CD4-positive, alpha-beta T cell treated with Interleukin-15 for 1 hour (primary cell): Measurements from ENCODE around the gene SOS2.
A peak's percentile ranks its signal among the peaks of the same experiment; 100 is the strongest.
"Not testable (repeated sequence)": the region's sequence is repeated elsewhere in the genome, so short reads cannot be mapped to it uniquely, and the experiment has no call there.

Experiments
- DNase-seq: peaks from one replicate; pipeline ENCODE4 v3.0.0-alpha.2; 2020

Gene SOS2

DNA sequence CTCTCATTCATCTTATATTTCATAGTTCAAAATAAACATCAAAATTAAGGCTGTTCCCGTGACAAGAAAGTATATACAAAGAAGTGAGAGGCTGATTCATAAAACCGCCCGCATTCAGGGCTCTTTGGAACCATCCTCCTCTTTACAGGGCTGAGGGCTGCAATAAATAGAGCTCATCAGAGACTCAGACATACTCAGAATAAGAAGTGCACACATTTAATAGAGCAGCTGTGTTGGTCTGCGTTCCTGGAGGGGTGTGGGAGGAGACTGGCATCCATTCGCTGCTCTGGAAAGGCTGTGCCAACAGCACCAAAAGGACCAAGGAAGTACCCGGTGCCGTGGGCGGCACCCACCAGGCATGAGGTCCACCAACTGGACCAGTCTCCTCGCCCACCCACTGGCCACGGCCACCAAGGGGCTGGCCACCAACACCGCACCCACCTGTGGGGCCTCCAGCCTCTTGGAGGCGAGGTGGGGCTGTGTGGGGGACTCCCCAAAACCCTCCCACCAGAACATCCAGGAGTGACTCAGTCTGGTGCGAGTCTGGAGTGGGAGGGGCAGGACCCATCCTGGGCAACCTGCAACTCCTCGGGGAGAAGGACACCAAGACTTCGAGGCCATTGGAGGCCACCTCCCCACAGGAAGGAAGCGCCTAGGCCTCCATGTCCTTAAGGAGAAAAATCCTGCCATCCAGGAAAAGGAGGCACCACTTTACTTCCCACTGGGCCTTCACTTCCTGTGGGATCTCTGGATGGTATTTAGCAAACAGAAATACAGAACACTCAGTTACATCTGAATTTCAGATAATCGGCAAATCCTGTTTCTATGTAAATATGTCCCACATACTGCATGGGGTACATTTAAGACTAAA is 147.7 kb downstream of the SOS2 start:
- peak; percentile 42 for DNase-seq

DNA sequence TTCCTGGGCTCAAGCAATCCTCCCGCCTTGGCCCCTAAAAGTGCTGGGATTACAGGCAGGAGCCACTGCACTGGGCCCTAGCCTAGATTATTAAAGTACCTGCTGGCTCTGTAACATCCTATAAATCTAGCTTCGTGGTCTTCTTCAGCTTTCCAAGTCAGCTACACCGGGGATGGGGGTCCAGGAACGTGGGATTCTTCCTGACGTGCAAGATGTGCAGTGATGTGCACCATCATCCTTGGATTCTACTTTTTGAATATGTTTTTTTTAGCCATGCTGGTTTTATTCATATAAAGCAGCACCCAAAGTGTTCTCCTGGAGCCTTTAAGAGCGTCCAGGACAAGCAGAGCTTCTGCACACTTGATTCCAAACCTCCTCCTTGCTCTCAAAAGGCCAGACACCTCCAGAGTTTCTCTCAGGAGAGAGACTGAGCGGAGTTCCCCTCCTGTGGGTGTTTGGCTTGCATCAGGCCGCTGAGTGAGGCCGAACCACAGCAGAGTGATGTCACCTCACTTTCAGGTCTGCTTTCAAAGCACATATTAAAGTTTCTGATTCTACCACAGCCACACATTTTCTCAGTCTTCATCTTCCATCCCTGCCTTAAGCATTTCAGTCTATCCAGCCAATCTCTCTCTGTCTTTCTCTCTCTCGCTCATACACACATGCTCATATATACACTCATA is 148.5 kb downstream of the SOS2 start:
- peak; percentile 88 for DNase-seq

DNA sequence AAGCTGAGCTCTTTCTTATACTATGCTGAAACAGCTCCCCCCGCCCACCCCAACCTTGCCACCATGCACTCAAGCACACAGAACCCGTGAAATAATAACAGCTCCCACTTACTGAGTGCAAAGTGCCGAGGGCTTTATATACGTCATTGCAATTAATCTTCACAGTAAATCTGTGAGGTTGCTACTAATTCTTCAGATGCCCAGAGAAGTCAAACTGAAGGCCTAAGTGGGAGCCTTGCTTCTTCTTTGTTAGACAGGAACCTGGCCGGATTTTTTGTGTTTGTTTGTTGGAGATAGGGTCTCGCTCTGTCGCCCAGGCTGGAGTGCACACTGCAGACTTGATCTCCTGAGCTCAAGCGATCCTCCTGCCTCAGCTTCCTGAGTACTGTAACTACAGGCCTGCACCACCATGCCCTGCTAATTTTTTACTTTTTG is 149.1 kb downstream of the SOS2 start:
- DNase-seq, result peak; percentile 72

DNA sequence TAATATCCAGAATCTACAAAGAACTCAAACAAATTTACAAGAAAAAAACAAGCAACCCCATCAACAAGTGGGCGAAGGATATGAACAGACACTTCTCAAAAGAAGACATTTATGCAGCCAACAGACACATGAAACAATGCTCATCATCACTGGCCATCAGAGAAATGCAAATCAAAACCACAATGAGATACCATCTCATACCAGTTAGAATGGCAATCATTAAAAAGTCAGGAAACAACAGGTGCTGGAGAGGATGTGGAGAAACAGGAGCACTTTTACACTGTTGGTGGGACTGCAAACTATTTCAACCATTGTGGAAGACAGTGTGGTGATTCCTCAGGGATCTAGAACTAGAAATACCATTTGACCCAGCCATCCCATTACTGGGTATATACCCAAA is 152.3 kb downstream of the SOS2 start:
- not testable (repeated sequence) for DNase-seq

DNA sequence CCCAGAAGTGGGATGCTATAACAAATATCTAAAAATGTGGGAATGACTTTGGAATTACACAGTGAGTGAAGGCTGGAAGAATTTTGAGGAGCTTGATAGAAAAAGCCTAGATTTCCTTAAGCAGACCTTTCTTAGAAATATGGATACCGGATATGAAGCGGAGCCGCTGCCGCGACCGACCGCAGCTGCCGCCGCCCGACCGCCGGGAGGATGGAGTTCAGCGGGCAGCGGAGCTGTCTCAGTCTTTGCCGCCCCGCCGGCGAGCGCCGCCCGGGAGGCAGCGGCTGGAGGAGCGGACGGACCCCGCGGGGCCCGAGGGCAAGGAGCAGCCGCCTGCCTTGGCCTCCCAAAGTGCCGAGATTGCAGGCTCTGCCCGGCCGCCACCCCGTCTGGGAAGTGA is 157.7 kb downstream of the SOS2 start:
- not testable (repeated sequence) for DNase-seq

DNA sequence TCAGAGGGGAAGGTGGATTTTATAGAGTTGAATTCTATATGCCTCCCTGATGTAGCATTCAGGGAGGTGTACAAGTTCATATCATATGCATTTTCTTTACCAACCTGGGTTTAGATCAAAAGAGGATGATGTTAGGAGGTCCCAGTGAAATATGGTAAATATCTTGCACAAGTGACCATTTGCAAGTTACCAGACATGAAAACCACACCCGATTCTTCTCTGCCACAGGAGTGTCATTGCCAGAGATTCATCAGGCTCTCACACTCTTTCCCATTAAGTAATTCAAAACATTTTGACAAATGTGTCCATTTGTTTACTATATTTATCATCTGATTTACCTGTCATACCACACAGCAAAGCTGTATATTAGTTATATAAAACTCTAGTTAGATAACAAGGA is 159.0 kb downstream of the SOS2 start:
- no peak for DNase-seq

DNA sequence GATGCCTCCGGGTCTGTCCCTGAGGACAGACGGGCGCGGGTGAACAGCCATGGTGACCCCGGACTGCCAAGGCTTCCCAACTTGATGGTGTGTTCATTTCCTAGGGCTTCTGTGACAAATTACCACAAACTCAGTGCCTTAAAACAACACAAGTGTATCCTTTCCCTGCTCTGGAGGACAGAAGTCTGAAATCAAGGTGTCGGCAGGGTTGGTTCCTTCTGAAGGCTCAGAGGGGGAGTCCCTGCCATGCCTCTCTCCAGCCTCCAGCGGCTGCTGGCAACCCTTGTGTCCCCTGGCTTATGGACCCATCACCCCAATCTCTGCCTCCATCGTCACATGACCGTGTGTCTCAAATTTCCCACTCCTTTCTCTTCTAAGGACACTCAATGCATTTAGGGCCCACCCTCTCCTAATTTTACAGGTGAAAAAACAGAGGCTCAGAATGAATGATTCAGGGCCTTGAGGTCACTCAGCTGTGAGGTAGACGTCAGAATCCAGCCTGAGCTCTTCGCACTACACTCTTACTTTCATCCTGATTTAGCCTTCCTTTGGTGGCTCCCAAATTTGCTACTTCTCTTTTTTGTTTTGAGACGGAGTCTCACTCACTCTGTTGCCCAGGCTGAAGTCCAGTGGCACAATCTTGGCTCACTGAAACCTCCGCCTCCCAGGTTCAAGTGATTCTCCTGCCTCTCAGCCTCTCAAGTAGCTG is 160.4 kb downstream of the SOS2 start:
- DNase-seq, result no peak

DNA sequence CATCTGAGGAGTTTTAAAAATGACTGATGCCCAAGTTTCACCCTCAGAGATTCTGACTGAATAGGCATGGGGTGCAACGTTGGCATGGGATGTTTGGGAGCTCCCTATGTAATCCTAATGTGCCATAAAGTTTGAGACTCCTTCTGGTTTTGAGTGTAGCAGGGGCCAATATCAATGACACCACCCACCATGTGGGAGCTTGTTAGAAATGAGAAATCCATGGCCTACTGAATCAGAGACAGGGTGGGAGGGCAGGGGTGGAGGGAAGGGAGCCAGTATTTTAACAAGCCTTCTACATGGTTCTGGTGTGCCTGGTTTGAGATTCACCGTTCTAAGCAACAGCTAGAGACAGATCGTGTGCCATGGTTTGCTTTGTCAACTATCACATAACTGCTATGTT is 161.1 kb downstream of the SOS2 start:
- DNase-seq, result no peak

DNA sequence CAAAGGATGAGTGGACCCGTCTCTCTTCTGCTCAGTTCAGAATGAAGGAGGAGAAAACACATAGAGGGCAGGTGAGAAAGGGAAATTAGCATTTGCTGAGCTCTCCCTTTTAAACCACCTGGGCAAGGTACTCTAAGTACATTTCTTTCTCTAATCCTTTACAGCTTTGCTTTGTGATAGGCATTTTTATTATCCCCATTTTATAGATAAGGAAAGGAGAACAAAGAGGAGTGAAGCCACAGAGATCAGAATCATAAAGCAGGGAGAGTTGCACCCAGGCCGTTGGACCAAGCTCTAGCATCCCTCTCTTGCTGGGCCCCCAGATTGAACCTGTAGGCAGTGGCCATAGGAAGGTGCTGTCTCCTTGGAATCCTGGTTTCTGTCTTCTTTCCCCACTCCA is 162.1 kb downstream of the SOS2 start:
- DNase-seq, result no peak

DNA sequence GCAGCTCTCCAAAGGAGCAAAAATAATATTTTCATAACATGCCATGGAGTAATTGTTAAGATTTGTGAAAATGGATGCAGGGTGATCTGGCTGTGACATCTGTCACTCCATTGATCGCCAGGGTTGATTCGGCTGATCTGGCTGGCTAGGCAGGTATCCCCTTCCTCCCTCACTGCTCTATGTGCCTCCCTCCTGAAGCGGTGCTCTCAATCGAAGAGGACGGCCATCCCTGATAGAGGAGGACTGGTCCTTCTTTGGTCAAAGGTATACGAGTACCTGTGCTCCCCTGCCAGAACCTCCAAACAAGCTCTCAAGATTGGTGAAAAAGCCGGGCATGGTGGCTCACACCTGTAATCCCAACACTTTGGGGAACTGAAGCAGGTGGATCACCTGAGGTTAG is 162.9 kb downstream of the SOS2 start:
- no peak for DNase-seq

DNA sequence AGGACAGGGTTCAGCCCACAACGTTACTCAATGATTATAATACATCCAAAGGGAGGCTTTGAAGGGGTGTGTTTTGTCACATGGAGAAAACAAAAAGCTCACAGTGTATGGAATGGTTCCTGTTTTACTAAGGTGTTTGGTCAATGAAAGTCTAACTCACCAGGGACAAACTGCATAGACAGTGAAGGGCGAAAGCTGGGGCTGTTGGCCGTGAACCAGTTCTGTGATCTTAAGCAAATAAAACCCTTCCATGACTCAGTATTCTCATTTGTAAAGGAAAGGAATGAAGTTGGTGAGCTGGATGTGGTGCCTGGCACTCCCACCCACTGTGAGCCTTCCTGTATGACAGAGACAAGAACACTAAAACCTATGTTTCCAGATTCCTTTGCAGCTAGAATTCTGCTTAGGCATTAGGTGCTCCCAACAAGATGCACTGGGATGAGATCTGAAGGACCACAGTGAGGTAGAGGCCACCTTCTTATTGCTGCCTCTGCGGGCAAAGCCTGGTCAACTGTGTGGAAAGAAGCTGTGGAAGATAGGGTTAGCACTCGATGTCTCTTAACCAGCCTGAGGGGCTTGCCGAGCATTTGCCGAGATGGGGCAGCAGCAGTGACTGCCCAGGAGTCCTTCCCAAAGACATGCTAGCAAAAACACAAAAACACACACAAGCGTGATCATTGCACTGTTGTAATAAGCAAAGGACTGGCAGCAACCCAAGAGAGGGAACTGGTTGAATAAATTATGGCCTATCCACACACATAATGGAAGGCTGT is 163.5 kb downstream of the SOS2 start:
- no peak for DNase-seq
